Memory B cell (primary cell): ENCODE measurements around the gene TM4SF1.

ENCODE experiments used
- ATAC-seq: fragments of 150-1000 bp; cut with Tn5 transposase; 2 replicates; pipeline ENCODE4 v1.10.0; 2021; ENCODE audit warnings: low read depth, mild to moderate bottlenecking, moderate library complexity
- DNase-seq, 2 donors: peaks; one replicate each; pipeline ENCODE4 v3.0.0; 2022; ENCODE audit warnings: low spot score in 2 of 2
- H3K27ac Mint-ChIP-seq: one replicate; pipeline ENCODE4 v1.8.0; 2022; ENCODE audit warnings: mild to moderate bottlenecking, moderate library complexity, mixed read lengths
- H3K27me3 Mint-ChIP-seq: one replicate; pipeline ENCODE4 v1.8.0; 2022; ENCODE audit warnings: mixed read lengths
- H3K36me3 Mint-ChIP-seq: one replicate; pipeline ENCODE4 v1.8.0; 2022; ENCODE audit warnings: mild to moderate bottlenecking, mixed read lengths
- H3K4me1 Mint-ChIP-seq: one replicate; pipeline ENCODE4 v1.8.0; 2022; ENCODE audit warnings: mixed read lengths
- H3K4me3 Mint-ChIP-seq: one replicate; pipeline ENCODE4 v1.8.0; 2022; ENCODE audit warnings: mild to moderate bottlenecking, moderate library complexity, mixed read lengths
- H3K9me3 Mint-ChIP-seq: one replicate; pipeline ENCODE4 v1.8.0; 2022; ENCODE audit warnings: mixed read lengths

Gene TM4SF1

GRCh38 chr3:149332227-149332765 is 45.2 kb downstream of the TM4SF1 start:
- no peak for ATAC-seq
- no peak overlapping the region for H3K4me3 Mint-ChIP-seq
- H3K27me3 Mint-ChIP-seq = no peaks in the 10 kb centered on the region
- no peak for DNase-seq
- no peaks in the 10 kb centered on the region for H3K4me1 Mint-ChIP-seq
- H3K27ac Mint-ChIP-seq = no peak overlapping the region
- no peaks in the 10 kb centered on the region for H3K36me3 Mint-ChIP-seq
- no peaks in the 10 kb centered on the region for H3K9me3 Mint-ChIP-seq

- Mint-ChIP-seq H3K9me3 (no peaks in the 10 kb centered on the region), H3K4me1 (no peaks in the 10 kb centered on the region), H3K4me3 (no peak overlapping the region), H3K27ac (no peak overlapping the region), H3K27me3 (peaks cover 1% of the 10 kb centered on the region), H3K36me3 (no peaks in the 10 kb centered on the region)
- ATAC-seq (no peak), DNase-seq (no peak)
Observed at GRCh38 chr3:149331396-149331795, 46.1 kb downstream of the TM4SF1 start.

GRCh38 chr3:149330609-149331331 is 46.7 kb downstream of the TM4SF1 start:
- no peaks in the 10 kb centered on the region for H3K9me3 Mint-ChIP-seq
- no peak overlapping the region for H3K4me3 Mint-ChIP-seq
- H3K27me3 Mint-ChIP-seq = peaks cover 1% of the 10 kb centered on the region
- no peak overlapping the region for H3K27ac Mint-ChIP-seq
- no peaks in the 10 kb centered on the region for H3K4me1 Mint-ChIP-seq
- no peaks in the 10 kb centered on the region for H3K36me3 Mint-ChIP-seq
- no peak for DNase-seq
- no peak for ATAC-seq

DNA sequence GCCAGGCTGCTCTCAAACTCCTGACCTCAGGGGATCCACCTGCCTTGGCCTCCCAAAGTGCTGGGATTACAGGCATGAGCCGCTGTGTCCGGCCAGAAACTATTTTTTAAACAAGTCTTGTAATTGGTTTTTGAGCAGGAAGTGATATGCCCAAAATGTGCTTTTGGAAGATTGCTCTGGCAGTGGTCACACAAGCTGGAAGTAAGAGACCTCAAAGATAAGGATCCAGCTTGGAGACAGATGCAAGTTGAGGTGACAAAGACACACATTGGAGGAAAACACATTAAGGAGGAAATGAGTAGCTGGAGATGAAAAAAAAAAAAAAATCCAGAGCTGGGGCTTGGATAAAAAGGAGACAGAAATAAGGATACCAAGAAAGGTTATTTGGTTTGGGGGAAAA is 50.3 kb downstream of the TM4SF1 start:
- no peaks in the 10 kb centered on the region for H3K9me3 Mint-ChIP-seq
- H3K4me3 Mint-ChIP-seq = no peak overlapping the region
- no peak overlapping the region for H3K27ac Mint-ChIP-seq
- no peak for ATAC-seq
- H3K36me3 Mint-ChIP-seq = no peaks in the 10 kb centered on the region
- H3K27me3 Mint-ChIP-seq = peaks cover 8% of the 10 kb centered on the region
- no peaks in the 10 kb centered on the region for H3K4me1 Mint-ChIP-seq
- DNase-seq = no peak

DNA sequence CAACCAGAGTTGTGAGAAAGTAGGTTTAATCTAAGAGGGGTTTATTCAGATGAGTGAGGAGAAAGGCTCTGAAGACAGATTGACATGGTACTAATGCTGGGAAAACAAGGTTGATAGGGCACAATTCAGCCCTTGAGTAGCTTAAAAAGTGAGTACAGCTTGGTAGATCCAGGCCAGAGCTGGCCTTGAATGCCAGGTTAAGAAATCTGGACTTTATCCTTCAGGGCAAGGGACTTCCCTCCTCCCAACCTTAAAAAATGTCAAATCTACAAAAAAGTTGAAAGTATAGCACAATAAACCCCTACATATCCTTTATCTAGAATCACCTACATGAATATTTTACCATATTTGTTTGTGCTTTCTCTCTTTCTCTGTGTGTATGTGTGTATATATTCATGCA is 51.9 kb downstream of the TM4SF1 start:
- Mint-ChIP-seq H3K27ac (no peak overlapping the region), H3K4me1 (no peaks in the 10 kb centered on the region), H3K9me3 (no peaks in the 10 kb centered on the region), H3K36me3 (no peaks in the 10 kb centered on the region), H3K27me3 (peaks cover 8% of the 10 kb centered on the region), H3K4me3 (no peak overlapping the region)
- ATAC-seq = no peak
- no peak for DNase-seq

- H3K4me3 Mint-ChIP-seq = no peak overlapping the region
- H3K36me3 Mint-ChIP-seq = no peaks in the 10 kb centered on the region
- peaks cover 8% of the 10 kb centered on the region for H3K27me3 Mint-ChIP-seq
- no peak for DNase-seq
- ATAC-seq = no peak
- H3K27ac Mint-ChIP-seq = no peak overlapping the region
- H3K4me1 Mint-ChIP-seq = no peaks in the 10 kb centered on the region
- H3K9me3 Mint-ChIP-seq = no peaks in the 10 kb centered on the region
Observed at GRCh38 chr3:149324332-149324731, 53.1 kb downstream of the TM4SF1 start.

DNA sequence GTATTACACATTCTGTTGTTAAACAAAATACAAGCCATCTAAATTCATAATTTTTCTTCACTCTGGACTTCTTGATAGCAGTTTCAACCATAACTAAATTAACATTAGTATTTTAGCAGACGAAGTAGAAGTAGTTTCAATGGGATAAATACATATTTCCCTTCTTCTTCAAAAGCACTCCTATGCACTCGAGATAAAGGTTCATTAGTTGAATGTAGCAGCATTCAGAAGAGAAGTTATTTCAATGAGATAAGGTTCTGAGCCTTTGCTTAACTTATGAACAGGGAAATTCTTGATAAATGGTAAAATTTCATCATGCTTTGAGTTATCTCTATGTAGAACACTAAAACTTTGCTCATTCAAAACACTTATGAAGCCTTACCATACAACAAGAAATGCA is 55.8 kb downstream of the TM4SF1 start:
- Mint-ChIP-seq H3K27ac (no peak overlapping the region), H3K4me3 (no peak overlapping the region), H3K9me3 (no peaks in the 10 kb centered on the region), H3K27me3 (peaks cover 8% of the 10 kb centered on the region), H3K36me3 (no peaks in the 10 kb centered on the region), H3K4me1 (no peaks in the 10 kb centered on the region)
- ATAC-seq = no peak
- DNase-seq = no peak

DNA sequence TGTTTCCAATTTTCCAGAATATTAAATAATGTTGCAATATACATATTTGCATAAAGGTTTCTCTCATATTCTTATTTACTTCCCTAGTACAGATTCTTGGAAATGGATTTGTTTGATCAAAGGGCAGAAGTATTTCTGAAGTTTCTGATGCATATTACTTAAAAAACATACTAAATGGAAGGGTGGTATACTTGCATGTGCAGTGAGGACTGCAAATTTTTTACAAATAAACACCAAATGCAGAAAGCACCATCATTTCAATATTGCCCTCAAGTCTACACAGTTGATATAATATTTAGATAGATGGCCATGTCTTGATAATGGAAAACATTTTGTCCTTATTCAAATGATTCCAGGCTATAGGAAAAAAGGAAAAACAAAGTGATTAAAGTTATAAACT is 56.3 kb downstream of the TM4SF1 start:
- peaks cover 7% of the 10 kb centered on the region for H3K27me3 Mint-ChIP-seq
- ATAC-seq = no peak
- no peak for DNase-seq
- no peaks in the 10 kb centered on the region for H3K9me3 Mint-ChIP-seq
- no peak overlapping the region for H3K4me3 Mint-ChIP-seq
- no peak overlapping the region for H3K27ac Mint-ChIP-seq
- H3K36me3 Mint-ChIP-seq = no peaks in the 10 kb centered on the region
- no peaks in the 10 kb centered on the region for H3K4me1 Mint-ChIP-seq

GRCh38 chr3:149319750-149320149 is 57.7 kb downstream of the TM4SF1 start:
- Mint-ChIP-seq H3K4me3 (no peak overlapping the region), H3K9me3 (no peaks in the 10 kb centered on the region)

More at GRCh38 chr3:149319750-149320149, 57.7 kb downstream of the TM4SF1 start:
- DNase-seq = no peak
- ATAC-seq = no peak
- H3K27me3 Mint-ChIP-seq = peaks cover 8% of the 10 kb centered on the region
- no peaks in the 10 kb centered on the region for H3K4me1 Mint-ChIP-seq
- no peaks in the 10 kb centered on the region for H3K36me3 Mint-ChIP-seq
- no peak overlapping the region for H3K27ac Mint-ChIP-seq
